Fibroblast of the aortic adventitia (primary cell): ENCODE data around the gene KLHL1. TPM values are rescaled to one million over a fixed set of nuclear protein-coding genes. Genes with fewer than 3 reads are reported as not detected.

ENCODE experiments used
- DNase-seq: peaks from one replicate; pipeline ENCODE4 v3.0.0-alpha.2; 2010; ENCODE audit warnings: low read depth
- H3K4me3 ChIP-seq: 2 replicates; pipeline ENCODE4 v1.5.1; 2011; ENCODE audit warnings: low read depth, mild to moderate bottlenecking, control low read depth, low read length, moderate library complexity
- CTCF ChIP-seq: IDR thresholded peaks from 2 replicates; pipeline ENCODE4 v1.5.1; 2011; ENCODE audit warnings: mild to moderate bottlenecking, low read length, control low read depth, inconsistent platforms; ENCODE audit not compliant: insufficient read depth
- total RNA-seq: library from RNA; depleted of rRNA; stranded (reverse); fragments of >200 nt; gene quantifications from 2 replicates; pipeline ENCODE4 v1.2.3, GENCODE V29; 2012; ENCODE audit warnings: low replicate concordance

The KLHL1 gene
- total RNA-seq, 1 donor = not detected

GRCh38 chr13:70104481-70104880 is 3.8 kb downstream of the KLHL1 start:
- DNase-seq = no peak
- no peak overlapping the region for H3K4me3 ChIP-seq
- TF ChIP-seq CTCF = no peak

- DNase-seq = no peak
- no peak for TF ChIP-seq CTCF
- H3K4me3 ChIP-seq = no peak overlapping the region
Observed at GRCh38 chr13:70098669-70099068, 9.6 kb downstream of the KLHL1 start.

GRCh38 chr13:70090036-70090723 is 18.1 kb downstream of the KLHL1 start:
- no peak for TF ChIP-seq CTCF
- no peak for DNase-seq
- no peak overlapping the region for H3K4me3 ChIP-seq

GRCh38 chr13:70088926-70089325 is 19.3 kb downstream of the KLHL1 start:
- TF ChIP-seq CTCF = no peak
- DNase-seq = no peak
- H3K4me3 ChIP-seq = no peak overlapping the region

GRCh38 chr13:70087247-70087646 is 21.0 kb downstream of the KLHL1 start:
- H3K4me3 ChIP-seq = no peak overlapping the region
- DNase-seq = no peak
- no peak for TF ChIP-seq CTCF

GRCh38 chr13:70080012-70080411 is 28.2 kb downstream of the KLHL1 start:
- no peak for TF ChIP-seq CTCF
- H3K4me3 ChIP-seq = no peak overlapping the region
- no peak for DNase-seq

GRCh38 chr13:70054572-70054971 is 53.7 kb downstream of the KLHL1 start:
- no peak overlapping the region for H3K4me3 ChIP-seq
- no peak for DNase-seq
- TF ChIP-seq CTCF = no peak
